ENCODE data around the gene CNTNAP5.

The CNTNAP5 gene

DNA sequence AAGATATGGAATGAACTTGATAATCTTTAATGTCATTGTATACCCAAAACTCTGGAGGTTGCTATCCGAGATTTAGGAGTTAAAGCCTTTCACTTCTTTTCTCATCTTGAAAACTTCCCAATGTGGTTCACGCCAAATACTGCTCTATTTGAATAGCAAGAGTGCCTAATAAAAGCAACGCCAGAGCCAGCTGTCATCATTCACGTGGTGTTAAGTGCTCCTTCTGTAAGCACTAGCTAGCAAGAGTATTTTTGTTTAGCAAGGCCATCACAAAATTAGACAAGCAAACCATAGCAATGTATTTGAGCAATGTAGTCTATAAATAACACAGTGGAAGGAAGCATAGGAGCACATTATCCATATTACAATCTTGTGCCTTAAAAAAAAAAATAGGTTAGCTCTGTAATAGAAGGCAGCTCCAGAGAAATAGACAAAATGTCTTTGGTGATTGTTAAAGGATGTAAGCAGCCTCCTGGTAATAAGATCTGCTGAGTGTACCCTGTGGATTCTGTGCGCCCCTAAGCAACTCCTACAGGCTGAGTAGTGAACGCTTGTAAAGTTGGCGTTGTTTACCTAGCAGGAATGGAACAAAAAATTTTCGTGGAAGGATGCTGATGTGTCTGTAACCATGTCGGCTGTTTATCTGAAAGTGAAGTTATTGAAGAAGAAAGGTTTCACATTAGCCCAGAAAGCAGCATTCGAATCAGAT lies 518.0 kb downstream of the CNTNAP5 start:
- TF ChIP-seq, protein P1, sequence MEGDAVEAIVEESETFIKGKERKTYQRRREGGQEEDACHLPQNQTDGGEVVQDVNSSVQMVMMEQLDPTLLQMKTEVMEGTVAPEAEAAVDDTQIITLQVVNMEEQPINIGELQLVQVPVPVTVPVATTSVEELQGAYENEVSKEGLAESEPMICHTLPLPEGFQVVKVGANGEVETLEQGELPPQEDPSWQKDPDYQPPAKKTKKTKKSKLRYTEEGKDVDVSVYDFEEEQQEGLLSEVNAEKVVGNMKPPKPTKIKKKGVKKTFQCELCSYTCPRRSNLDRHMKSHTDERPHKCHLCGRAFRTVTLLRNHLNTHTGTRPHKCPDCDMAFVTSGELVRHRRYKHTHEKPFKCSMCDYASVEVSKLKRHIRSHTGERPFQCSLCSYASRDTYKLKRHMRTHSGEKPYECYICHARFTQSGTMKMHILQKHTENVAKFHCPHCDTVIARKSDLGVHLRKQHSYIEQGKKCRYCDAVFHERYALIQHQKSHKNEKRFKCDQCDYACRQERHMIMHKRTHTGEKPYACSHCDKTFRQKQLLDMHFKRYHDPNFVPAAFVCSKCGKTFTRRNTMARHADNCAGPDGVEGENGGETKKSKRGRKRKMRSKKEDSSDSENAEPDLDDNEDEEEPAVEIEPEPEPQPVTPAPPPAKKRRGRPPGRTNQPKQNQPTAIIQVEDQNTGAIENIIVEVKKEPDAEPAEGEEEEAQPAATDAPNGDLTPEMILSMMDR (conservative IDR thresholded peaks at IDR 0.05; ENCODE audit: low read depth, low read length): no peak
- no peak overlapping the region for H3K4me3 ChIP-seq (ENCODE audit: low read depth, low read length)
- no peak for DNase-seq (ENCODE audit: low read depth)

GRCh38 chr2:124547700-124548099 lies 522.6 kb downstream of the CNTNAP5 start:
- no peak overlapping the region for H3K4me3 ChIP-seq (ENCODE audit: low read depth, low read length)
- DNase-seq (ENCODE audit: low read depth): no peak
- TF ChIP-seq, protein P1 (conservative IDR thresholded peaks at IDR 0.05; ENCODE audit: low read depth, low read length): no peak

DNA sequence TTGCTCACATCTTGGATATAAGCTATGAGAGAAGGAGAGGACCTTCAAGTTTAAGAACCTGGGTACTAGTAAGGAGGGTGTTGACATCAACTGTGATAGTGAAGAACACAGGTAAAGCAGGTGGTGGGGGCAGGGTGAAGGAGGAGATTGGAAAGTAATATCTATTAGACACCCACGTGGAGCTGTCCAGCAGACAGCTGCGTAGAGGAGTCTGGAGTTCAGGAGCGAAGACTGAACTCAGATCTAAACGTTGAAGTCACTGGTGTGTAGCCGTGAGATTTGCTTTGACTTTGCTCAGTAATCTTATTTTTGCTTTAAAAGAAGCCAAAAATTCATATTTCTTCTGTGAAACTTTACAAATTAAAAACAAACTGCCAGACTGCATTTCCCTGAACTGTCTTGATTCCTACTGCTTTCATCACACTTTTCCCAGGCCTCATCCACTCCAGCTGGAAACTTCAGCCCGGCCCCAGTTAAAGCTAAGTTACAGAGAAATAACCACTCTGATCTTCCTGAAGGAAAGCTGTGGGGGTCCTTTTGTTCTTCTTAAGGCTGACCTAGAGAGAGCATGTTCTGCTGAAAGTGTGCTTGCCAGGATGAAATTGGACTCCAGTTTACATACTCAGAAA lies 533.3 kb downstream of the CNTNAP5 start:
- no peak overlapping the region for H3K4me3 ChIP-seq (ENCODE audit: low read depth, low read length)
- DNase-seq (ENCODE audit: low read depth): no peak
- TF ChIP-seq, protein P1 (conservative IDR thresholded peaks at IDR 0.05; ENCODE audit: low read depth, low read length): no peak

- TF ChIP-seq, protein P1 (conservative IDR thresholded peaks at IDR 0.05; ENCODE audit: low read depth, low read length): no peak
- no peak overlapping the region for H3K4me3 ChIP-seq (ENCODE audit: low read depth, low read length)
- no peak for DNase-seq (ENCODE audit: low read depth)
Observed at GRCh38 chr2:124559236-124559635, 534.1 kb downstream of the CNTNAP5 start.

- DNase-seq (ENCODE audit: low read depth): no peak
- TF ChIP-seq, protein P1 (conservative IDR thresholded peaks at IDR 0.05; ENCODE audit: low read depth, low read length): no peak
Observed at GRCh38 chr2:124560592-124561112, 535.6 kb downstream of the CNTNAP5 start.

DNA sequence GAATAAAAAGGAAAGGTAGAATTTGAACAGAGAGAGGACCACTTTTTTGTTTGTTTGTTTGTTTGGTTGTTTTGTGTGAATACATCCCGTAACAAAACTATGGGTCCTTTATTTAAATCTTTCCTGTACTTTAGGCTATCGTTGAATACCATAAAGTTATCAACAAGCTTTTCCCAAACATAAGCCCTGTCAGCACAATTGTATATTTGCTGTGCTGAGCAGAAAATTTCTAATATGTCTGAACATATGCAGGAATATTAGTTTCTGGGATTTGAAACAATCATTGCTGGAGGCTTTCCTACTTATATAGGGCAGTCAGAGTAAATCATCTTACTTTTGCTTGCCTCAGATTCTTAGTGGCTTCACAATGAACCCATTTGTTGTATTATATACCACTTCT lies 536.4 kb downstream of the CNTNAP5 start:
- DNase-seq (ENCODE audit: low read depth): no peak
- TF ChIP-seq, protein P1 (conservative IDR thresholded peaks at IDR 0.05; ENCODE audit: low read depth, low read length): no peak
- no peak overlapping the region for H3K4me3 ChIP-seq (ENCODE audit: low read depth, low read length)

More at GRCh38 chr2:124560592-124561112, 535.6 kb downstream of the CNTNAP5 start:
- H3K4me3 ChIP-seq (ENCODE audit: low read depth, low read length): no peak overlapping the region
